ENCODE results near the gene KRTAP5-6.

KRTAP5-6 gene

GRCh38 chr11:1702506-1702905, 5.5 kb downstream of the KRTAP5-6 start:
- DNase-seq (ENCODE audit: low read depth): no peak

GRCh38 chr11:1703146-1703545, 6.2 kb downstream of the KRTAP5-6 start:
- no peak for DNase-seq (ENCODE audit: low read depth)

- DNase-seq (ENCODE audit: low read depth): no peak
Measured at GRCh38 chr11:1705126-1706052, 8.4 kb downstream of the KRTAP5-6 start.

GRCh38 chr11:1706634-1707400, 9.8 kb downstream of the KRTAP5-6 start:
- no peak for DNase-seq (ENCODE audit: low read depth)

DNA sequence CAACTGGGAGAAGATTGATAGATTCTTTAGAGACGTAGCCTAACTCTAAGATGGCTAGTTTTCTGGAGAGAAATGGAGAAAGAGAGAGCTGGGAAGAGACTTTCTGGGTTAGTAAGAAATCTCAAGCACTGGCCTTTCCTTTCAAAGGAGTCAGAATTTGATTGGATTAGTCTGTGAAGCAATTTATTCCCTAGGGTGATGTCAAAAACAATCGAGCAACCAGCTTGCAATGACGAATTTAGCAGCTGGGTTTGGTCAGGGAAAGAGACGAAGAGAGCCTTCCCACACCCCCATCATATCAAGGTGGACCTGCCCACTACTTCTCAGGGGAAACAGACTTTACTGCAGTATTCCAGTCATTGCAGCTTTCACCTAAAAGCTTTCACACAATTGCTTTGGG, 10.8 kb downstream of the KRTAP5-6 start:
- no peak for DNase-seq (ENCODE audit: low read depth)

DNA sequence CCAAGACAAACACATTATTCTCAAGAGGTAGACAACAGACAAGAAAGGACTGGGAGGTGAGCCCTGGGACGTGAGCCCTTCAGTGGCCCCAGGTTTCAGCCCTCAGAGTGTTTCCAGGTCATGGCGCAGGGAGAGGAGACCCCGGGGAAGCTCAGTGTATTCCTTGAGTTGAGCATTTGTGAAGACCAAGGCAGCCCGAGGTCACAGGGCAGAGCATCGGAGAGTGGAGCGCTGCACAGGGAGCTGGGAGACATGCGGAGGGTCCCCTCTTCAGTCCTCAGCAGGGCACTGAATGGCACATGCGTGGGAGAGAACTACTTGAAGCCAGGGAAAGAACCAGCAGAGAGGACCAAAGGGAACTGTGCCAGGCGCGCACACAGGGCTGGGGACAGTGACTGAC, 11.7 kb downstream of the KRTAP5-6 start:
- DNase-seq (ENCODE audit: low read depth): no peak

DNA sequence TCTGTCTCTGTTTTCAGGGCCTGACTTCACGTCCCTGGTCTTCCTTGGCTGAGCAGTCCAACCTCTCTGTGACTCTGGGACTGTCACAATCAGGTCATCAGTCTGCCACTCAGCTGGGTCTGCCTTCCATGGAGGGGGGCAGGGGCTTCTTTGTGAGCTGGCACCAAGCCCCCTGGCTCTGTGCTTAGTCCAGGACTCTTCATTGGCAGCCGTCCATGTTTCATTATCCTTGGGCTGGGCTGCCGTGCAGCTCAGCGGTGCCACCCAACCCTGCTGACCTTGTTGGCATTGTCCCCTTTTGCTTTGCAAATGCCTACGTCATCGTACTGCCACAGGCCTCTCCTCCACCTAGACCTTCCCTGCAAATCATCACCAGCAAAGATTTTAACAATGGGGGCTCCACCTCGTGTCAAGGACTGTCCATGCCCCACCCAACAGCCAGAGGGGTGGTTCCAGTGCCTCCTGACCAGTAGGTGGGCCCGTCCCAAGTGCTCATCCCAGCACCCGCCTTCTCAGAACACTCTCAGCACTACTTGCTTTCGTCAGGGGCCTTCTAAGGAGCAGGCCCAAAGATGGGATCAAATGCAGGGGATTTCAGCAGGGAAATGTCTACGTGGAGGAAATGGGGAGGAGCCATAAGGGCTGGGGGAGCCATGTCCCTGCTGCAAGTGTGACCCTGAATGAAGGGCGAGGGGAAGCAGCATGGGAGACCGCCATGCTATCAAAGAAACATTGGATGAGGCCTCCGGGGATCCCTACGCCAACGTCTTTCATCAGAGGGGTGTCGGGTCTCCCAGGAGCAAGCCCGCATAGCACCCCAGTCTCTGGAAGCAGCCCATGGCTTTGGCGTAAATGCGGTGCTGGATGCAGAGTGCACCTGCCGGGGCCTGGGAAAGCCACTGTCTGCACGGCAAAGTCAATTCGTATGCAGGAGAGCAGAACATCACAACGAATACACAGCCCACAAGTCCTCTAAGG, 18.2 kb downstream of the KRTAP5-6 start:
- no peak for DNase-seq (ENCODE audit: low read depth)

- no peak for DNase-seq (ENCODE audit: low read depth)
Measured at GRCh38 chr11:1717745-1718144, 20.8 kb downstream of the KRTAP5-6 start.

DNA sequence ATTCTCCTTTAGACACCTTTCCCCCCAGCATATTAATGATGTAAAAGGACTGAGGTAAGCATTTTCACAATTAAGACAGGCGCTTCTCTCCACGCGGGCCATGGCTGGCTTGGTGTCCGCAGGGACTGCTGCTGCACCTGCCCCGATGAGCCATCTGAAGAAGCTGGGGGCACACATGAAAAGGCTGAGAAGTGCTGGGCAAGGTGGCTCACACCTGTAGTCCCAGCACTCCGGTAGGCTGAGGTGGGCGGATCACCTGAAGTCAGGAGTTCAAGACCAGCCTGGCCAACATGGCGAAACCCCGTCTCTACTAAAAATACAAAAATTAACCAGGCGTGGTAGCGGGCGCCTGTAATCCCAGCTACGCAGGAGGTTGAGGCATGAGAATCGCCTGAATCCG, 21.3 kb downstream of the KRTAP5-6 start:
- DNase-seq (ENCODE audit: low read depth): no peak

DNA sequence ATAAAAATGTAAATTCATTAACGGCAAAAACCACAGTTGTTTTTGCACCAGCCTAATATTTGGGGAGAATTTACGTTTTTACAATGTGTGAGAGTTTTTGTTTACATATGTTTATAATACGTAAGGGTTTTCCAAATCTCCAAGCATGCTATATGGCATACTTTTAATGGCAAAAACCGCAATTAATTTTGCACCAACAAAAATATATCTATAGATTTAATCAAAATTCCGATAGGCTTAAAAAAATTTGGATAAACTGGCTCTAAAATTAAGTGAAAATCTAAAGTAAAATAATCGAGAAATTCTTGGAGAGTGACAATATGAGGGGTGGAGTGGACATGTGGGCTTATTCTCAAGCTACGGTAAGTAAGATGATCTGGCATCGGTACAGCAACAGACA, 22.8 kb downstream of the KRTAP5-6 start:
- no peak for DNase-seq (ENCODE audit: low read depth)

DNA sequence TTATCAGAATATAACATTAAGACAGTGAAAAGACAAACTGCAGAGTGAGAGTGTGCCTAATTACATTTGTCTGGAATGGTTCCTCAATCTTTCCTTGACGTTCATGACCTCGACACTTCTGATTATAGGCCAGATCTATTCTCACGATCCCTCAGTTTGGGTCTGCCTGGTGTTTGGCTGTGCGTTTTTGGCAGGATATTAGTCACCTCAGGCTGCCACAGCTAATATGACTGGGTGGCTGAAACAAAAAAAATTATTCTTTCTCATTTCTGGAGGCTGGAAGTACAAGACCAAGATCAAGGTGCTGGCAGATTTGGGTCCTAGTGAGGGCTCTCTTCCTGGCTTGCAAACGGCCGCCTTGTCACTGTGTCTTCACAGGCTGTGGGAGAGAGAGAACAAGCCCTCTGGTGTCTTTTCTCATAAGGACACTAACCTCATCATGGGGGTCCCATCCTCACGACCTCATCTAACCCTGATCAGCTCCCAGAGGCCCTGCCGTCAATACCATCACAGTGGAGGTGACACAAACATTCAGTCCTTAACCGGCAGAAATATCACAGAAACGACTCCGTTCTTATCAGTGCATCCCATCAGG, 30.2 kb downstream of the KRTAP5-6 start:
- DNase-seq (ENCODE audit: low read depth): no peak

- no peak for DNase-seq (ENCODE audit: low read depth)
Measured at GRCh38 chr11:1727861-1728260, 30.9 kb downstream of the KRTAP5-6 start.

DNA sequence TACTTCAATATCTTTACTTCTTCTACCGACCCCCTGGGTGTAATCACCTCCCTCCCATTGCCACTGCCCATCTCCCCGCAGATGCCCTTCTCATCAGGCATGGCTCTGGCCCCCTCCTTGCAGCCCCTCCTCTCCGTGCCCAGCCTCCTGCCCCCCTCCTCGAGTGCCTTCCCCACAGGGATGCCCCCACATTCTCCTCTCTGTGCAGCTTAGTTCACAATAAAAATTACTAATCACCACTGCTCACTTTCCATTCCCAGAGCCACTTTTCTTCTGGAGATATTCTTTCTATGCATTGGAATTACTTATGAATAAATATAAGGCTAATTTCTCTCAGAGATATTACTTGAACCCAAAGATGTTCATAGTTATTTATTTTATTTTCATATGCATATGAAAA, 31.3 kb downstream of the KRTAP5-6 start:
- no peak for DNase-seq (ENCODE audit: low read depth)

DNA sequence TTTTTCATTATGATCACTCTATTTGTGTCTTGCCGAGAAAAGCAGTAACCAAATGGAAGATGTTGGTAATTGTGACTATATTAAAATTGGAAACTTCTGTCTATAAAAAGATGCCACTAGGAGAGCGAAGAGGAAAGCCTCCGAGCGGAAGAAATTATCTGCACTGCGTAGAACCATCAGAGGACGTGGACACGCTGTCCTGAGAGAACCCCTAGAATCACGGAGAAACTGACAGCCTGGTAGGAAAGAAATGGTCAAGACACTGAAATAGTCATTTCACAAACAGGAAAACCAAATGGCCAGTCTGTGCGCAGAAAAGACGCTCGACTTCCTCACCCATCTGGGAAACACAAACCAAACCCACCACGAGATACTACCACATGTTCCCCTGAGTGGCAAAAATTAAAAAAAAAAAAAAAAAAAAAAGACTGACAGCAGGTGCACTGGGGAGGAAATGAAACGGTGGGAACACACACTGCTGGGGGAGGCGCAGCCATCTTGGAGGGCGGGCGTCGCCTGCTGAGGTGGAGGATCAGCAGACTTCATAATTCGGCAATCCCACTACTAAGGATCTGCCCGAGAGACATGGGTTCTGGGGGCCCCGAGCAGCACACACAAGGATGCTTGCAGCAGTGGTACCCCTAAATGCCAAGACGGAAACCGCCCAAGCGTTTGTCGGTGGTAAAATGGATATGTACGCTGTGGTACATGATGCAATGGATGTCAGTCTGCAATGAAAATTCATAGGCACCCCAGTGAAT, 32.1 kb downstream of the KRTAP5-6 start:
- DNase-seq (ENCODE audit: low read depth): no peak

GRCh38 chr11:1729692-1730011, 32.7 kb downstream of the KRTAP5-6 start:
- no peak for DNase-seq (ENCODE audit: low read depth)

DNA sequence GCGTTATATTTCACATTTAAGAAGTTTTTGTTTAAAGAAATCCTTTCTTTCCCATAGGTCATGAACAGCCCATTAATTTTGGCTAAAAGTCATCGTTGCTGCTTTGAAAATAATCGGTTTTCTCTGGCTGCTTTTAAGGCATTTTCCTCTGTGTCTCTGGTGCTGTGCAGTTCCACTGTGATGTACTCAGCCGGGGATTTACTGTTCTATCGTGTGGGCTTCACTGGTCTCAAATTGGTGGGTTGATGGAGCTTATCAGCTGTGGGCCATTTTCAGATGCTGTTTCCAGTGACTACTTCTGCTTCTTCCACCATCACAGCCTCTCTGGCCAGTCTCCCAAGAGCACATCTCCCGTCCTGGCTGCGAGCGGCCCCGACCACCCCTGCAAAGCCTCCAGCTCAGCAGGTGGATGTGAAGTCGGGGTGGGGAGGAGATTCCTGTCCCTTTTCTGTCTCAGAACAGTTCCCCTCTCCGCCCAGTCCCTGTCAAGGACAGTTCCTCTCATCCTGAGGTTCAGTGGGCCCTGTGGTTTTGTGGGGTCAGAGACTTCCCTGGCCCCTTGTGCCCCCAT, 33.1 kb downstream of the KRTAP5-6 start:
- no peak for DNase-seq (ENCODE audit: low read depth)

- no peak for DNase-seq (ENCODE audit: low read depth)
Measured at GRCh38 chr11:1731451-1732059, 34.6 kb downstream of the KRTAP5-6 start.

GRCh38 chr11:1732418-1733008, 35.5 kb downstream of the KRTAP5-6 start:
- no peak for DNase-seq (ENCODE audit: low read depth)

GRCh38 chr11:1733009-1733715, 36.2 kb downstream of the KRTAP5-6 start:
- DNase-seq (ENCODE audit: low read depth): no peak
